Testis (tissue), 2 donors: ENCODE measurements around the gene EEF1A2.

Experiments
- POLR2A ChIP-seq: fragments of 450-650 bp; IDR thresholded peaks from one replicate; pipeline ENCODE4 v1.6.1; 2017; ENCODE audit warnings: antibody characterized with exemption, mild to moderate bottlenecking, moderate library complexity
- TF ChIP-seq, protein P1 (sequence below), 3 experiments: fragments of 450-650 bp in 2 of 3; fragments of 200-600 bp in 1 of 3; sonication (generic) in 1 of 3; IDR thresholded peaks; one replicate each; pipeline ENCODE4 v1.5.1; 2016 to 2019; ENCODE audit warnings: antibody characterized with exemption in 3 of 3, mild to moderate bottlenecking in 2 of 3, moderate library complexity in 1 of 3

DNA sequence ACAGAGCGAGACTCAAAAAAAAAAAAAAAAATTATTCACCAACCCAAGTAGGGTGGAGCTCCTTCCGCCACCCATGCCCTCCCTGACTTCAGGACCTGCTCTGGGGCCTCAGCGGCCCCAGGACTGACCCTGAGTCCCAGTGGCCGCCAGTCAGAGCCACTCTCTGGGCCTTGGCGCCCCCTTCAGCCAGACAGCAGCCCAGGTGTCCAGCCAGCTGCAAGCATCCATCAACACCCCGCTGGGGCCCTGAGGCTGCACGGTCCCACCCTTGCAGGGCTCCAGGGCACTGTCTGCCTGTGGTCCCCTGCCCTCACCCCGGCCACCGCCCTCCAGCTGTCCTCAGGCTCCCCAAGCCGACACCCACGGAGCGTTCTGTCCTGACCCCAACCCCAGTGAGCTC lies 15.0 kb downstream of the EEF1A2 start:
- TF ChIP-seq, protein P1, sequence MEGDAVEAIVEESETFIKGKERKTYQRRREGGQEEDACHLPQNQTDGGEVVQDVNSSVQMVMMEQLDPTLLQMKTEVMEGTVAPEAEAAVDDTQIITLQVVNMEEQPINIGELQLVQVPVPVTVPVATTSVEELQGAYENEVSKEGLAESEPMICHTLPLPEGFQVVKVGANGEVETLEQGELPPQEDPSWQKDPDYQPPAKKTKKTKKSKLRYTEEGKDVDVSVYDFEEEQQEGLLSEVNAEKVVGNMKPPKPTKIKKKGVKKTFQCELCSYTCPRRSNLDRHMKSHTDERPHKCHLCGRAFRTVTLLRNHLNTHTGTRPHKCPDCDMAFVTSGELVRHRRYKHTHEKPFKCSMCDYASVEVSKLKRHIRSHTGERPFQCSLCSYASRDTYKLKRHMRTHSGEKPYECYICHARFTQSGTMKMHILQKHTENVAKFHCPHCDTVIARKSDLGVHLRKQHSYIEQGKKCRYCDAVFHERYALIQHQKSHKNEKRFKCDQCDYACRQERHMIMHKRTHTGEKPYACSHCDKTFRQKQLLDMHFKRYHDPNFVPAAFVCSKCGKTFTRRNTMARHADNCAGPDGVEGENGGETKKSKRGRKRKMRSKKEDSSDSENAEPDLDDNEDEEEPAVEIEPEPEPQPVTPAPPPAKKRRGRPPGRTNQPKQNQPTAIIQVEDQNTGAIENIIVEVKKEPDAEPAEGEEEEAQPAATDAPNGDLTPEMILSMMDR (IDR thresholded peaks at IDR 0.05): no peak
- no peak for TF ChIP-seq POLR2A
